Measurements from ENCODE around the gene ASTN2. TPM values are rescaled to one million over a fixed set of nuclear protein-coding genes. Genes with fewer than 3 reads are reported as not detected.

ASTN2 gene
- total and polyA plus RNA-seq, 2 experiments from 2014 or later, result 7.0 to 24.6 TPM

DNA sequence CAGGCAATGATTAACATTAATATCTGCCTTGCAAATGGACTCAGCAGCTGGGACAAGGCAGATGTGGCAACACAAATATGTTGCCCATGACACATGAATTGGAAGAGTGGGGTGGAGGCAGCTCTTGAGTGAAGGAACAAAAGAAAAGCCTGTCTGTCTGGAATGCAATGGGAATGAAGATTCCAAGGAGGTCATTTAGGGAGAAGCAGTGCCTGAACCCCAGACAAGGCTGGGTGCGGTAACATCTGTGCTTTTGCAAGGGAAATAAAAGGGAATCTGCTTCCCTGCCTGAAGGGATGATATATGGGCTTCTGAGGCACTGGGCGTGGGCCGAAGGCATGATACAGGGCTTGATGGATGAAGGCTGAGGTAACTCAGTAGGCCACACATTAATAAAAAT, 821.9 kb downstream of the ASTN2 start:
- no peak overlapping the region for H3K4me3 ChIP-seq
- ATAC-seq (no peak), DNase-seq (ENCODE audit: low spot score) (no peak)
- H3K9me2 ChIP-seq (ENCODE audit: insufficient read depth), result peaks cover 3% of the 10 kb centered on the region; the same call in 1 of the 2 replicates
- H3K27ac ChIP-seq (ENCODE audit: low read depth), result no peak overlapping the region
- Mint-ChIP-seq H3K27ac (no peak overlapping the region), H3K27me3 (ENCODE audit: insufficient read depth, low read depth, poor library complexity) (no peaks in the 10 kb centered on the region), H3K4me1 (peaks cover 2% of the 10 kb centered on the region; the same call in 1 of the 3 replicates), H3K9me3 (peaks cover 14% of the 10 kb centered on the region; the same call in 2 of the 3 replicates), H3K36me3 (ENCODE audit: low read depth) (peaks cover 14% of the 10 kb centered on the region; the same call in 2 of the 3 replicates), H3K4me3 (no peak overlapping the region)
- no peaks in the 10 kb centered on the region for H4K20me1 ChIP-seq (replicated peaks; ENCODE audit: insufficient read depth)
- H3K27me3 ChIP-seq (ENCODE audit: insufficient read depth), result no peaks in the 10 kb centered on the region
- no peak for TF ChIP-seq STAT1 (IDR thresholded peaks at IDR 0.05; ENCODE audit: unreplicated experiment)
- no peak for TF ChIP-seq ZNF331 (CRISPR knock-in tag; IDR thresholded peaks at IDR 0.05; ENCODE audit: low read depth)
- no peak for TF ChIP-seq EZH2 (IDR thresholded peaks at IDR 0.05; ENCODE audit: low read depth, unreplicated experiment)
- H2AFZ ChIP-seq, result no peak overlapping the region
- H3F3A ChIP-seq (replicated peaks; ENCODE audit: low read depth), result no peaks in the 10 kb centered on the region
- H3K36me3 ChIP-seq (ENCODE audit: insufficient read depth), result no peaks in the 10 kb centered on the region; the same call in 1 of the 2 replicates
- no peaks in the 10 kb centered on the region for H3K79me2 ChIP-seq (replicated peaks; ENCODE audit: insufficient read depth)
- no peak overlapping the region for H3K4me2 ChIP-seq
- no peaks in the 10 kb centered on the region for H3K4me1 ChIP-seq (ENCODE audit: insufficient read depth)

DNA sequence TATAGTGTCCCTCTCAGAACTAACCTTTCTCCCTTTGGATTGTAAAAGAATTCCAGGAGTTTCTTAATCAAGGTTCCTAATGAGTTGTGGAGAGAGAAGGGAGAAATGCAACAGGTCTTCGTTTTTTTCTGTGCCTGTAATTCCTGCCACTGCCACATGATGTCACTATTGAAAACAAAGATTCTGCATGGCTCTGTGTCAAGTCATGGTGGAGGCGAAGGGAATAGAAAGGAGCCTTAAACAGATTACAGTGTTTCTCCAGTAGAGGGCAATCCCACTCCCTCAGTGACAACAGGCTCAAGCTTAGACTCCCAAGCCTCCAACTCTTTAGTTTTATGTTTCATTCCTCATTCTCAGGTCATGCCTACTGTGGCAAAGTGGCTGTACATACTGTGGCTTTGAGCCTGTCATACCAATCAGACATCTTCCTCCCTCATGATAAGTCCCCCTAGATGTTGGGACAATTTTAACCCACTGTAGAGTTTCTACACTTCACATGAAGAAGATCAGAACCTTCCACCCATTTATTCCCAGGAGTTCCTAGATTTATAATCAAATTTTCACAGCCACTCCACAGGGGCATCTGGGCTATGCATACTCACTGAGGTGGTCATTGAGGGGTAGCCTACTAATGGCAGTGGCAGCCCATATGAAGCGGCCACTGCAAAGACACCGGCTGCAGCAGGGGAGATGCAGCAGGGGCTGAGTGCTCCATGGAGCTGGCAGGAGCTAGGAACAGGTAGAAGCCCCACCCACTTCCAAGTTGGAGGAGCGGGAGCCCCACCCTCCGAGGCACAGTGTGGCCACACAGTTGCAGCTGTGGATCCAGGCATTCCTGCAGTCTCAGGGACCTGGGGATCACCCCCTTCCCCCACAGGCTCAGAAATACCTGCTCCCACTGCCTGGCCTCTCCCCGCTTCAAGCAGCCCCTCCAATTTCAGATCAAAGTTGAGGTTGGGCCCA, 825.2 kb downstream of the ASTN2 start:
- Histone ChIP-seq H3K27ac (ENCODE audit: low read depth) (no peak overlapping the region), H3K9me2 (ENCODE audit: insufficient read depth) (no peaks in the 10 kb centered on the region; the same call in 1 of the 2 replicates), H3K4me1 (ENCODE audit: insufficient read depth) (no peaks in the 10 kb centered on the region), H3K27me3 (ENCODE audit: insufficient read depth) (no peaks in the 10 kb centered on the region), H3K4me2 (no peak overlapping the region), H2AFZ (no peak overlapping the region), H3K79me2 (replicated peaks; ENCODE audit: insufficient read depth) (no peaks in the 10 kb centered on the region), H3K36me3 (ENCODE audit: insufficient read depth) (no peaks in the 10 kb centered on the region; the same call in 1 of the 2 replicates), H3F3A (replicated peaks; ENCODE audit: low read depth) (no peaks in the 10 kb centered on the region), H3K4me3 (no peak overlapping the region), H4K20me1 (replicated peaks; ENCODE audit: insufficient read depth) (no peaks in the 10 kb centered on the region)
- DNase-seq (ENCODE audit: low spot score) (peak; percentile 94), ATAC-seq (peak; percentile 99)
- no peak overlapping the region for H3K4me3 Mint-ChIP-seq
- H3K27me3 Mint-ChIP-seq (ENCODE audit: insufficient read depth, low read depth, poor library complexity), result no peaks in the 10 kb centered on the region
- peaks cover 16% of the 10 kb centered on the region; the same call in 2 of the 3 replicates for H3K36me3 Mint-ChIP-seq (ENCODE audit: low read depth)
- H3K9me3 Mint-ChIP-seq, result peaks cover 19% of the 10 kb centered on the region; the same call in 2 of the 3 replicates
- H3K27ac Mint-ChIP-seq, result no peak overlapping the region
- H3K4me1 Mint-ChIP-seq, result peaks cover 2% of the 10 kb centered on the region; the same call in 1 of the 3 replicates
- TF ChIP-seq, protein P1, sequence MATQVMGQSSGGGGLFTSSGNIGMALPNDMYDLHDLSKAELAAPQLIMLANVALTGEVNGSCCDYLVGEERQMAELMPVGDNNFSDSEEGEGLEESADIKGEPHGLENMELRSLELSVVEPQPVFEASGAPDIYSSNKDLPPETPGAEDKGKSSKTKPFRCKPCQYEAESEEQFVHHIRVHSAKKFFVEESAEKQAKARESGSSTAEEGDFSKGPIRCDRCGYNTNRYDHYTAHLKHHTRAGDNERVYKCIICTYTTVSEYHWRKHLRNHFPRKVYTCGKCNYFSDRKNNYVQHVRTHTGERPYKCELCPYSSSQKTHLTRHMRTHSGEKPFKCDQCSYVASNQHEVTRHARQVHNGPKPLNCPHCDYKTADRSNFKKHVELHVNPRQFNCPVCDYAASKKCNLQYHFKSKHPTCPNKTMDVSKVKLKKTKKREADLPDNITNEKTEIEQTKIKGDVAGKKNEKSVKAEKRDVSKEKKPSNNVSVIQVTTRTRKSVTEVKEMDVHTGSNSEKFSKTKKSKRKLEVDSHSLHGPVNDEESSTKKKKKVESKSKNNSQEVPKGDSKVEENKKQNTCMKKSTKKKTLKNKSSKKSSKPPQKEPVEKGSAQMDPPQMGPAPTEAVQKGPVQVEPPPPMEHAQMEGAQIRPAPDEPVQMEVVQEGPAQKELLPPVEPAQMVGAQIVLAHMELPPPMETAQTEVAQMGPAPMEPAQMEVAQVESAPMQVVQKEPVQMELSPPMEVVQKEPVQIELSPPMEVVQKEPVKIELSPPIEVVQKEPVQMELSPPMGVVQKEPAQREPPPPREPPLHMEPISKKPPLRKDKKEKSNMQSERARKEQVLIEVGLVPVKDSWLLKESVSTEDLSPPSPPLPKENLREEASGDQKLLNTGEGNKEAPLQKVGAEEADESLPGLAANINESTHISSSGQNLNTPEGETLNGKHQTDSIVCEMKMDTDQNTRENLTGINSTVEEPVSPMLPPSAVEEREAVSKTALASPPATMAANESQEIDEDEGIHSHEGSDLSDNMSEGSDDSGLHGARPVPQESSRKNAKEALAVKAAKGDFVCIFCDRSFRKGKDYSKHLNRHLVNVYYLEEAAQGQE (IDR thresholded peaks at IDR 0.05; ENCODE audit: unreplicated experiment), result peak; percentile 12
- no peak for TF ChIP-seq NANOG (IDR thresholded peaks at IDR 0.05; ENCODE audit: borderline replicate concordance)
- no peak for TF ChIP-seq JUNB (IDR thresholded peaks at IDR 0.05; ENCODE audit: unreplicated experiment)
- no peak for TF ChIP-seq ZNF114 (CRISPR knock-in tag; IDR thresholded peaks at IDR 0.05)
- TF ChIP-seq EZH2phosphoT487 (IDR thresholded peaks at IDR 0.05; ENCODE audit: unreplicated experiment), result no peak
- TF ChIP-seq STAT1 (IDR thresholded peaks at IDR 0.05; ENCODE audit: unreplicated experiment), result no peak
- no peak for TF ChIP-seq EZH2 (IDR thresholded peaks at IDR 0.05; ENCODE audit: low read depth, unreplicated experiment)
- TF ChIP-seq, protein P2, sequence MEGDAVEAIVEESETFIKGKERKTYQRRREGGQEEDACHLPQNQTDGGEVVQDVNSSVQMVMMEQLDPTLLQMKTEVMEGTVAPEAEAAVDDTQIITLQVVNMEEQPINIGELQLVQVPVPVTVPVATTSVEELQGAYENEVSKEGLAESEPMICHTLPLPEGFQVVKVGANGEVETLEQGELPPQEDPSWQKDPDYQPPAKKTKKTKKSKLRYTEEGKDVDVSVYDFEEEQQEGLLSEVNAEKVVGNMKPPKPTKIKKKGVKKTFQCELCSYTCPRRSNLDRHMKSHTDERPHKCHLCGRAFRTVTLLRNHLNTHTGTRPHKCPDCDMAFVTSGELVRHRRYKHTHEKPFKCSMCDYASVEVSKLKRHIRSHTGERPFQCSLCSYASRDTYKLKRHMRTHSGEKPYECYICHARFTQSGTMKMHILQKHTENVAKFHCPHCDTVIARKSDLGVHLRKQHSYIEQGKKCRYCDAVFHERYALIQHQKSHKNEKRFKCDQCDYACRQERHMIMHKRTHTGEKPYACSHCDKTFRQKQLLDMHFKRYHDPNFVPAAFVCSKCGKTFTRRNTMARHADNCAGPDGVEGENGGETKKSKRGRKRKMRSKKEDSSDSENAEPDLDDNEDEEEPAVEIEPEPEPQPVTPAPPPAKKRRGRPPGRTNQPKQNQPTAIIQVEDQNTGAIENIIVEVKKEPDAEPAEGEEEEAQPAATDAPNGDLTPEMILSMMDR (conservative IDR thresholded peaks at IDR 0.05; ENCODE audit: low read depth in 2 of 2), result peak; percentile 91 to 98
- TF ChIP-seq ZNF331 (CRISPR knock-in tag; IDR thresholded peaks at IDR 0.05; ENCODE audit: low read depth), result no peak
- TF ChIP-seq, protein P3, sequence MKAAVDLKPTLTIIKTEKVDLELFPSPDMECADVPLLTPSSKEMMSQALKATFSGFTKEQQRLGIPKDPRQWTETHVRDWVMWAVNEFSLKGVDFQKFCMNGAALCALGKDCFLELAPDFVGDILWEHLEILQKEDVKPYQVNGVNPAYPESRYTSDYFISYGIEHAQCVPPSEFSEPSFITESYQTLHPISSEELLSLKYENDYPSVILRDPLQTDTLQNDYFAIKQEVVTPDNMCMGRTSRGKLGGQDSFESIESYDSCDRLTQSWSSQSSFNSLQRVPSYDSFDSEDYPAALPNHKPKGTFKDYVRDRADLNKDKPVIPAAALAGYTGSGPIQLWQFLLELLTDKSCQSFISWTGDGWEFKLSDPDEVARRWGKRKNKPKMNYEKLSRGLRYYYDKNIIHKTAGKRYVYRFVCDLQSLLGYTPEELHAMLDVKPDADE (IDR thresholded peaks at IDR 0.05), result no peak

Measured in GM23338 (cell line).